Measurements from ENCODE around the gene EPB42.
"Not testable (repeated sequence)": the region's sequence is repeated elsewhere in the genome, so short reads cannot be mapped to it uniquely, and the experiment has no call there.

EPB42 gene

DNA sequence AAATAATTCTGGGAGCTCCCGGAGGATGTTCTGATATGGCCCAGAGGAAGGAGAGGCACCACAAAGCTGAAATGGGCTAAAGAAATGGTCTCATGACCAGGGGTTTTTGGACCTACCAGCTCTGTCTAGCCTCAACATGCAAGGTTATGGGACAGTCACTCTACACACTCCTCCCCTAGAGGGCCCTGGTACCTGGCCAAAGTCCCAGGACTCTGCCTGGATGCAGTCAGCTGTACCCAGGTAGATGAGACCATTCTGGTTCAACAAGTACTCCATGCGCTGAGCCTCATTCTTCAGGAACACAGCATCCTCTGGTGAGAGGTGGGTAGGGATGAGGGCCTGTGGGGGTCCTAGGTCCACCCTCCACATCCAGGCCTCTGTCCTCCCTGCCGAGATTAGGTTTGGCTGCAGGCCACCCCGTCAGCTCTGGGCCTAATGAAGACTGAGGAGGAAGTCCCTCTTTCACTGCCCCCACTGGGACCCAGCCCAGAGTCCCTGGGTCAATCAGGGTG, 9.5 kb downstream of the EPB42 start:
- DNase-seq: no peak

DNA sequence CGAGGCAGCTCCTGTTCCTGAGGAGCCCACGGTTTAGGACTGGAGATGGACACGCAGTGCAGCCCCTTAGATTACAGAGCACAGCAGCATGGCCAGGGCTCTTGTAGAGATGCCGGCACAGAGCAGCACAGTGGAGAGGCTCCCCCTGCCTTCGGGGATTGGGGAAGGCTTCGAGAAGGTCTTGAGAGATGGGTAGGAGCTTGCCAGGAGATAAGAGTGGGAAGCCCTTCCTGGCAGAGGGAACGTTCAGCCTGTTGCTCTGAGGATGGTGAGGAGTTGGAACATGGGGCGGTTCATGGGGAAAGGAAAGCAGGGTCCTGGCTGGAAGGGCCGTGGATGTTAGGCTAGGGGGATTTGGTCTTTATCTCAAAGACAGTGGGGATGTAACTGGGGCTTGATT, 10.0 kb downstream of the EPB42 start:
- no peak for DNase-seq

GRCh38 chr15:43210172-43210745, 10.6 kb downstream of the EPB42 start:
- no peak for DNase-seq

- DNase-seq: no peak
Measured at GRCh38 chr15:43209059-43209824, 11.6 kb downstream of the EPB42 start.

DNA sequence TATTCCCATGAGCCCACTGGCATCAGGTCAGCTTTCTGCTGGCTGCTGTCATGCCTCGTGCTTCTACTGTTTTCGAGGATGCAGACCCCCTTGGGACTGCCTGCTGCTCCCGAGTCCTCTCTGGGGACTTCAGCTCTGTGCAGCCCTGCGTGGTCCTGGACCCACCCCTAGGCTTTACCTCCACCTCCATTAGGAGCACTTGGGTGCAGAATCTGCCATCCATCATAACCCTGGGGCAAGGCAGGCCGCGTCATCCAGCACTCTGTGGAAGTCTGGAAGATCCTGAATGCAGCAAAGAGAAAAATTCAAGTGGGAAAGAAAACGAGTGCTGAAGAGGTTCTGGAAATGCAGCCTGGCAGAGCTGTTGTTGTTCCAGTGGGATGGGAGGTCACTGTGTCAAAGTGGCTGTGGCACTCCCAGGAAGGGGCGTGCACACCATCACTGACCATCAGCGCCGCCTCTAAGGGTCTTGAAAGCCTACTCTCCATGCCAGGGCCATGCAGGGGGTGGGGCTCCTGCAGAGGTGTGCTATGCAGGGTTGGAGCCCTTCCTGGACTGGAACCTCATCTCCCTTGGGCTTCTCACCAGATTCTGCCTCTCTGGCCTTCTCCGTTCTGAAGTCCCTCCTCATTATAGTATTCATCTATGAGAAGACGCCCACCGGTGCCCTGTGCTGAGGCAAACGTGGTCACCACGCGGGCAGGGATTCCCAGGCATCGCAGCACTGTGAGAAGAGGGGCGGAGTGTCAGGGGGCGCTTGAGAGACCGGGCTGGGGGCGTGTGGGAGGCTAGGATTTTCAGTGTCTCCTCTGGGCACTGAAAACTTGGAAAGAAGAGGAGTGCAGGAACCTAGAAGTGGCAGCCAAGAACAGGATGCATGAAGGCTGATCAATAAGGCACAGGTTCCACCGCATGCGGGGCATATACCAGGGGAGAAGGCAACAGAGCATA, 12.5 kb downstream of the EPB42 start:
- DNase-seq: no peak

DNA sequence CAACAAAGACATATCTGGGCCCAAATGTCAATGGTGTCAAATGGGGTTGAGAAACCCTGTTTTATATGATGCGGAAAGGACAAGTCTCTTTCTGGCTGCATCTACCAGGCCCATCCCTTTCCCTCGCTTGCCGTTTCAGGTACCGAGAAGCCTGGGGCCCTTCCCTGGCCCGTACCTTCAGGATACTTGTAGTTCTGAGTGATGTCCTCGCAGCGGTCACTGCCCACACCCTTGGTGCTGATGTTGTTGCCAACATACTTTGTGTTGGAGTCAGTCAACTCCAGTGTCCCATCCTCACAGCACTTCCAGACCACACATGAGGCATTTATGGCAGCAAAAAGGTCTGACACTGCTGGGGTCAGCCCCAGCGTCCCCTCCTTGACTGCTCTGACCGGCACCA, 13.8 kb downstream of the EPB42 start:
- no peak for DNase-seq

DNA sequence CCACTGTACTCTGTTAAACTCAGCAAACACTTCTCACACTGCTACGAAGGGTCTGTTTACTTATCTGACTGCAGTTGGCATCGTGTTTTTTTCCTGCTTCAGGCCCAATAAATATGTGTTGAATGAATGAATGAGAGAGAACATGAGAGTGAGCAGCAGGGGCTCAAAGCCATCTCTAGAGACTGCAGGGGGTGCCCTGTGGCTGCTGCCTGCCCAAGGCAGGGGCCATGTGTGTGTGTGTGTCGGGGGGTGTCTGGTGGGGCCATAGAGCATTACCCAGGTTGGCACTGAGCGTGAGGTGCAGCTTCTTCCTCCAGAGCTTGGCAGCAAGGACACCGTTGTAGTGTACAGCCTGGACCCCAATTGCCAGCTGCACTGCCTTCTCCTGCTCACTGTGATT, 14.8 kb downstream of the EPB42 start:
- no peak for DNase-seq

DNA sequence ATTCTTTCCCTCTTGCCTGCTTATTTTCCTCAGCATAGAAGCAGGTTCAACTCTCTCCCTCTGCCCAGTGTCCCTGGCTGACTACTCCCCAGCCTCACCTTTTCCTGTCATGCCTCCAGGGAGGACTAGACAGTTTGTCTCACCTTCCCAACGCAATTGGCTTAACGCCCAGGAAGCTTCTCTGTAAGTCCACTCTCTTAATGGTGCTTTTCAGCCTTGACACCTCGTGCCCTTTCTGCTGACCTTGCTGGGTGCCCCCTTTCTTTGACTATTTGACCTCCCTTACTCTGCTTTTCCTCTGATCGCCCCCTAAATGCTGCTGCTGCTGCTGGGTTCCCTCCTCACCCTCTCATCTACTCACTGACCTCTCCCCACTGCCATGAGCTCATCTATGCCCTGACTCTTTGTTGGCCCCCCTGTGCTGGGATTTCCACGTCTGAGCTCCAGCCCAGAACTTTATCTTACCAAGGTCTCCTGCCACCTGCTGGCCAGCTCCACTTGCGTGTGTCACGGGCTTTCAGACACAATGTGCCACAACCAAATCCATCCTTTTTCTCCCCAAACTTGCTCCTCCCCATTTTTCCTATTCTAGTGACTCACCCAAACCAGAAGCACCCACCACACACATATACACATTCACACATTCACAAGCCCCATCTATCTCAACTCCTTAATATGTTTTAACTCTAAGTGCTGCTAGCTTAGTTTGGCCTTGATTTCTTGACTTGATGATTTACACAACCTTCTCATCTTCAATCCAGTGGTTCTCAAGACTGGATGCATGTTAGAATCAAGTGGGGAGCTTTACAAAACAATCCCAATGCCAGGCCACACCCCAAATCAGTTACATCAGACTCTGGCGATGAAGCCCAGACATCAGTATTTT, 16.6 kb downstream of the EPB42 start:
- DNase-seq: peak; percentile 53 to 61

DNA sequence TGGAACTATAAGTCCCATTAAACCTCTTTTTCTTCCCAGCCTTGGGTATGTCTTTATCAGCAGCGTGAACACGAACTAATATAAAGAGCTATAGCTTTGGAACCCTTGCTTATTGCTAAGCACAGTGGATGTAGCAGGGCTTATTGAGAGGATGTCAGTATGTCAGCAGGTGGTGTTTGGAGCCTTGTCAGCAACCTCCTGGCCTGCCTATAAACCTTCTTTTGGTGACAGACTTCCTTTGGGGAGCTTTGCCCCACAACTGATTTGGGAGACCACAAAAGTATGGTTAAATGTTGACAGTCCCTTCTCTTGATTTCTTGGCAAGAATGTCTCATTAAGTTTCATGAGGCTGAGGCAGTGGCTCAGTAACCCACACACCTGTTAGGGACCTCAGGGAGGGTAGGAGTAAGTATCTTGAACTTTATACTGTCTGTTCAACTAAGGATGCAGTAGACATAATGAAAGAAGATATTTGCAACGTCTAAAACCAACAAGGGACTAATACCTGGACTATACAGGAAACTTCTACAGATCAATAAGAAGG, 20.8 kb downstream of the EPB42 start:
- no peak for DNase-seq

- DNase-seq: no peak
Measured at GRCh38 chr15:43198992-43199391, 21.8 kb downstream of the EPB42 start.

DNA sequence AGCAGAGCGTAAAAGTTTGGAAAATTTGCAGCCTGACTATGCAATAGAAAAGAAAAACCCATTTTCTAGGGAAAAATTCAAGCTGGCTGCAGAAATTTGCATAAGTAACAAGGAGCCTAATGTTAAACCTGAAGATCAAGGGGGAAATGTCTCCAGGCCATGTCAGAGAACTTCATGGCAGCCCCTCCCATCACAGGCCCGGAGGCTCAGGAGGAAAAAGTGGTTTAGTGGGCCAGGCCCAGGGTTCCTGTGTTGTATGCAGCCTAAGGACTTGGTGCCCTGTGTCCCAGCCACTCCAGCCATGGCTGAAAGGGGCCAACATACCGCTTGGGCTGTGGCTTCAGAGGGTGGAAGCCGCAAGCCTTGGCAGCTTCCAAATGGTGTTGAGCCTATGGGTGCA, 22.3 kb downstream of the EPB42 start:
- not testable (repeated sequence) for DNase-seq

GRCh38 chr15:43197773-43198172, 23.0 kb downstream of the EPB42 start:
- not testable (repeated sequence) for DNase-seq

GRCh38 chr15:43196760-43197548, 23.9 kb downstream of the EPB42 start:
- DNase-seq: no peak

DNA sequence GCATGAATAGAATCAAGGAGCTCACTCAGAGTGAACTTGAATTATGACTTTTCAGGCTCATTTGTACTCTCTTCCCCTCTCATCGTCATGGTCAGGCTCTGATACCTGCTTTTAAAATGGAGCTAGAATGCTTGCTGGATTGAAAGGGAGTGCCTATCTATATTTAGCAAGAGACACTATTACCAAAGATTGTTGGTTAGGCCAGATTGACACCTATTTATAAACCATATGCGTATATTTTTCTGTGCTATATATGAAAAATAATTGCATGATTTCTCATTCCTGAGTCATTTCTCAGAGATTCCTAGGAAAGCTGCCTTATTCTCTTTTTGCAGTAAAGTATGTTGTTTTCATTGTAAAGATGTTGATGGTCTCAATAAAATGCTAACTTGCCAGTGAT, 26.0 kb downstream of the EPB42 start:
- DNase-seq: no peak

GRCh38 chr15:43193710-43194109, 27.1 kb downstream of the EPB42 start:
- DNase-seq: no peak

DNA sequence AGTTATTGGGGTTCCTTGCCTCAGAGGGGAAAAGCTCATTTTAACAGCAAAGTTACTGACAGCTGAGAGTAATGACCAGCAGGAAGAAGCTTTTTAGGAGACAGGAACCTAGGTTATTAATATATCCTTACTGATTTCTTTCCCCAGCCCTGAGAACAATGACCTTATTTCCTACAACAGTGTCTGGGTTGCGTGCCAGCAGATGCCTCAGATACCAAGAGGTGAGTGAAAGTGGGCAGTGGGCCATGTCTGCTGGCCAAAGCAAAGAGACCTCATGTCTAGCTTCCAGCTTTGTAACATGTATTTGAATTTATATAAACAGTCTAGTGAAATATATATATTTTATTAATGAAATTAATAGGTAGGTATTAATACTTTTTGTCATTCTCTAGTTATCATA, 30.6 kb downstream of the EPB42 start:
- DNase-seq: no peak

DNA sequence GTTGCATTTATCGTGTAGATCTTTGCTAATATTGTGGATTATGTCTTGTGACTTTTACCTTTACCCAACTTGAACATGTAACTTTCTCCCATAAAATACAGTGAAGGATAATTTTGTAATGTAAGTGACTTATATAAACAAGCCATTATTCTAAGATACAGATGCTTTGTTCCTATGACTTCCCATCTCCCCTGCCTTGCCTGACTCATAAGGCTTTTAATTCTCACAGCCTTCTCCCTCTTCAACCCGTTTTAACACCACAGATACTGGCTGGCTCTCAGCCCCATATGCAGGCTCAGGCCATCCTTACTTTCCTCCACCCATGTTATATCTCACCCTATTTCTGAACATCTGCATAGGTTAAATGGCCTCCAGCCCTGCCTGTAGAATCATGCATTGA, 31.5 kb downstream of the EPB42 start:
- no peak for DNase-seq

- DNase-seq: no peak
Measured at GRCh38 chr15:43187544-43188155, 33.2 kb downstream of the EPB42 start.

DNA sequence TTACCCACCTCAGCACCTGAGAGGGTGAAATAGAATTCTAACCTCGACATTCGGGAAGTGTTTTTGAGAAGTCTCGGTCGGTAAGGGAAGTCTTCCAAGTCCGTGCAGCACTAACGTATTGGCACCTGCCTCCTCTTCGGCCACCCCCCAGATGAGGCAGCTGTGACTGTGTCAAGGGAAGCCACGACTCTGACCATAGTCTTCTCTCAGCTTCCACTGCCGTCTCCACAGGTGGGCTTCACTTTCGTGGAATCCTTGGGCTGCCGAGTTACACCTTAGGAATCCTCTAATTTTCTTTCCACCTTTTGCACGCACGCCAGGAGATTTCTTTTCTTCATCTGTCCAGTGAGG, 34.8 kb downstream of the EPB42 start:
- DNase-seq: no peak

DNA sequence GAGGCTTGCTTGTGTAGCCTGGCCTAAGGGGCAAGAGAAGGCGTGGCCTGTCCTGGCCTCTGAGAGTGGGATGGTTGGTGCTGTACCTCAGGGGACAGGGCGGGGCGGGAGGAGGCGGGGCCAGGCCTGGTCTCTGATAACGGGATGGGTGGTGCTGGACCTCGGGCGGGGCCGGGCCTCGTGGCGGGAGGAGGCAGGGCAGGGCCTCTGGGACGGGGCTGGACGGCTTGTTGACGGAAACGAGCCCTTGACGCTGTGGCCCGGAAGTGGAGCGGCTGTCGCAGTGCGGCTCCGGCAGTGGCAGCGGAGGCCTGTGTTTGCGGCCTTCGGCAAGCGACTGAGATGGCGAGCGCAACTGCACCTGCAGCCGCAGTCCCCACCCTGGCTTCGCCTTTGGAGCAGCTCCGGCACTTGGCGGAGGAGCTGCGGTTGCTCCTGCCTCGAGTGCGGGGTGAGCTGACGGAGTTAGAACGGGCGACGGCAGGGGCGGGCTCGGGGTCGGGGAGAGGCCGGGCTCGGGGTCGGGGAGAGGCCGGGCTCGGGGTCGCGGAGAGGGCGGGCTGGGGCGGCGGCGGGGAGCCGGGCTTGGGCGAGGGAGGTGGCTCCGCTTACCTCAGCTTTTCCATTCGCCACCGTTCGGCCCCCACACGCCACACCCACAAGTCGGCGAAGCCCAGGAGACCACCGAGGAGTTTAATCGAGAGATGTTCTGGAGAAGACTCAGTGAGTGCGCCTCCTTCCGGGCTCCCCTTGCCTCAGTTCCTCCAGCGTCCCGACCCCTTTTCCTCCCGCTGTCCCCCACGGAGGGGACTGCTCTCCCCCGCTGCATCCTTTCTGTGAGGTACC, 35.4 kb downstream of the EPB42 start, which contains the start of gene CCNDBP1:
Gene CCNDBP1, plus strand, starts transcription at position 247 of the 846 bp plus-strand sequence. Its CDS starts 96 bp downstream, at position 343.
- peak; percentile 88 to 95 for DNase-seq
